Activated CD4-positive, alpha-beta T cell treated with anti-CD3 and anti-CD28 coated beads, Interleukin-2, amount 50 U/mL, for 24 hours (primary cell): ENCODE data around the gene NINL.
"Not testable (repeated sequence)": the region's sequence is repeated elsewhere in the genome, so short reads cannot be mapped to it uniquely, and the experiment has no call there.

Experiments
- DNase-seq, 2 donors: peaks; one replicate each; pipeline ENCODE4 v3.0.0-alpha.2; 2020; ENCODE audit warnings: low read depth in 1 of 2, low spot score in 1 of 2

NINL gene

DNA sequence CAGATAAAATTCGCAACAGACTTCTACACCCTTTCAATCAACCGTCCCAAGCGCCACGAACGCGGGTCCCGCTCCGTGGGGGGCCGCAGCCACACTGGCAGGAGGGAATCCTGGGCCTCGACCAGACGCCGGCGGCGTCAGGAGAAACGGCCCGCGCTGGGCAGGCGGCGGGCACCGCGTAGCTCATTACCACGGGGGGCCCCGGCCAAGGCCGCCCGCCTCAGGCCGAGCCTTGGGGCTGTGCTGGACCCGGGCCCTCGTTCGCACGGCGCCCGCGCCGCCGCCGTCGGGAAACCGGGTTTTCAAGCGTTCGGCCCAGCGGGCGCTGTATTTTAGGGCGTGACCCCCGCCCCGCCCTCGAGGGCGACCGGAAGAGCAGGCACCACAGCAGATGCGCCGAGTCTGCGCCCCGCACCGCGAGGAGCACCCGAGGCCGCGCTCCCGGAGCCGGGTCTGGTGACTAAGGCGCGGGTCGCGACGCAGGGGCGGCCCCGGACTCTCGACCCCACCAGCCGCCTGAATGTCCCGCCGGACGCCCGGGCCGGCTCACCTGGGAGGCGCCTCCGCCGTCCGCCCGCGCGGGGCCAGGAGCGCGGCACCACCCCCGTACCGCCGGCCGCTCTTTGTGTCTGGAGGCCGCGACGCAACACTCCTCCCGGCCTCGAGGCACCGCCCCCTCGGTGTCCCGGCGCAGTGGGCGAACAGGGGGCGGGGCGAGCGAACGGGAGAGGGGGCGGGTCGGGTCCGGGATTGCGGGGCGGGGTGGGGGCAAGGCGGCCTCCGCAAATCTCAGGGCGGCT, at the start of gene NINL:
Gene NINL (minus strand): TSS at position 627 of the 800 bp plus-strand sequence. CDS start 58,944 bp downstream, outside the sequence.
- DNase-seq: peak in 1 of 2 donors; percentile 6

DNA sequence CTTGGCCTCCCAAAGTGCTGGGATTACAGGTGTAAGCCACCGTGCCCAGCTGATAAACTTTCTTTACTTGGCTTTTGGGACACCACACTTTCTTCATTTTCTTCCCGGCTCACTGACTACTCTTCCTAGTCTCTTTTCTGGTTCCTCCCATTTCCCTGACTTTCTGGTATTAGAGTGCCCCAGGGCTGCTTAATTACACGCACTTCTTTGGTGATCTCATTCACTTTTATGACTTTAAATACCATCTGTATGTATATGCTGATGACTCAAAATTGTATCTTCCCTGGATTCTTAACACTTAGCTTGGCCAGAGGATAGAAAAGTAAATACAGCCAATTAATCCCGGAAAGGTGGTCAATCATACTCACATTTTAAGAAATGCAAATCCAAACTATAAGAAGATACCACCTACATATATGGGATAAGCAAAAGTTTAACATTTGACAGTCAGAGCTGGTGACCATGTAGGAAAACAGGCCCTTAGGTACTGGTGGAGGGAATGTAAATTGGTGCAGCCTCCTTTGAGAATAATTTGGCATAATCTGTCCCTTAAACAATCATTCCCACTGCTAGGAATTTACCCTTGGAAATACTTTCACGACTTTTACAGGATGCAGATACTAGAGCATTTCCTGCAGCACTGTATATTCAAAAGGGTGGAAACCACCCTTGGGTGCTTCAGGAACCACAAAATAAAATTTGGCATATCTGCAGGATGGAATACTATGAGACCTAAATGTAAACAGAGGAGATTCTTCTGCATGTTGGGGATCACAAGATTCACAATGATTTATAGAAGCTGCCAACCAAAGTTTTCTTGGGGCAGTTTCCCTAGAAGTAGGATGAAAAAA, 47.8 kb upstream of the NINL start:
- no peak for DNase-seq

DNA sequence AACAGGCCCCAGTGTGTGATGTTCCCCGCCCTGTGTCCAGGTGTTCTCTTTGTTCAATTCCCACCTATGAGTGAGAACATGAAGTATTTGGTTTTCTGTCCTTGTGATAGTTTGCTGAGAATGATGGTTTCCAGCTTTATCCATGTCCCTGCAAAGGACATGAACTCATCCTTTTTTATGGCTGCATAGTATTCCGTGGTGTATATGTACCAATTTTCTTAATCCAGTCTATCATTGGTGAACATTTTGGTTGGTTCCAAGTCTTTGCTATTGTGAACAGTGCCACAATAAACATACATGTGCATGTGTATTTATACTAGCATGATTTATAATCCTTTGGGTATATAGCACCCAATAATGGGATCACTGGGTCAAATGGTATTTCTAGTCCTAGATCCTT, 45.3 kb upstream of the NINL start:
- DNase-seq: not testable (repeated sequence)

DNA sequence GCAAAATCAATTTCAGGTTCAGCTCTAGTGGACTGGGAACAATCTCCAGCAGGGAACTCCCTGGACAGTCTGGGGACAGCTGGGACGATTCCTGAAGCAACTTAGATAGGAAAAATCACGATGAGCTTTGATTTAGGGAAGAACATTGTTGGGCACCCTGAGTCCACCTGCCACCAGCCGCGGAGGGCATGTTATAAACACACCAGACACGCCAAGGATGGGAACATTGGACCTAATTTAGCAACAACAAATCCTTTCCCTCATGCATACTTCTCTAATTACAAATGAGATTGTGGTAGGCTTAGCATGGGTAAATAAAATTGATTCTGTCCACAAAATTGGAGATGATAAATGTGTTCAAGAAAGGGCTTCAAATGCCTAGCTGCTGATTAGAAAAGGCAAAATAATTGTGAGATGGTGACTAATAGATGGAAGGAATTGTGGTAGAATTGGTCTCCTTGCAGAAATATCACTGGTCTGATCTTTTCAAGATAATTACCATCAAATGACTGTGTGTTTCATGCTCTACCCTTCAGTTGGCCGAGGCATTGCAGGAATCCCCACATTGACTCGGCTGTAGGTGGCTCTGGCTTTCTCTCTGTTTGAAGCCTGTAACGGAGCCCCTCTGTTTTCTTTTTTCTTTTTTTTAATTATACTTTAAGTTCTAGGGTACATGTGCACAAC, 44.6 kb upstream of the NINL start:
- no peak for DNase-seq

DNA sequence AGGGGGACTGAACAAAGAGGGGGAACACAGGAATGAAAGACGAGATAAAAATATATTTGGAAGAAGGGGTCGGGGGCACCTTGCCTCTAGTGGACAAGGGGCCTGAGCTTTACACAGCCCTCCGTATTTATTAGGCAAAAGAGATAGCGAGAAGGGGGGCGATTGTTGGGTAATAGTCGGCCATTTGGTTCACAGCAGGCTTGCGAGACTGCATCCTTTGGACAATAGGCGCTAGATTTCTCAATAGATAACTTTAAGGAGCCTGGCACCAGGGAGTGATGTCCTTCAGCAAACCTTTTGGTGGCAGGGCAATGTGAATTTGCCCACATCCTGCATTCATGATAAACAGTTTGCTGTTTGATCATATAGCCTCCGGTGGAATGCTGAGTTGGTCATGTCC, 41.4 kb upstream of the NINL start:
- DNase-seq: no peak

DNA sequence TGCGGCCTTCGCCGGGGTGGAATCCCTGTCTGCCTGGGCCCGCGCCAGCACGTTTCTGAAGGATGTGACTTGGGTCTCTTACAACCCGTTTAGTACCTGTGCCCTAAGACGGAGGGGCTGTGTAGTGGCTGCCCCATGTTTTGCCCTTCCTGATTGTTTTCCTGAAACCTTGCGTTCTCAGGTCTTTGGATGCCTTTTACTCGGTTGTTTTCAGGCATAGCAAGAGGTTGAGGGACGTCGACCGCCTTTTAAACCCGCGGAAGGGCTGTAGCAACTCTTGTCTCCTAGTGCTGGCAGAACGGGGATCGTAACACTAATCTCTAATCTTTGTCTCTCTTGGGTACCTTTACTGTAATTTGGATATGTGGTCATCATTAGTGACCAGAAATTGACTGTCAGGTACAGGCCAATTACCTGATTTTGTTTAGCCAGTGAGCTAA, 39.2 kb upstream of the NINL start:
- no peak for DNase-seq

DNA sequence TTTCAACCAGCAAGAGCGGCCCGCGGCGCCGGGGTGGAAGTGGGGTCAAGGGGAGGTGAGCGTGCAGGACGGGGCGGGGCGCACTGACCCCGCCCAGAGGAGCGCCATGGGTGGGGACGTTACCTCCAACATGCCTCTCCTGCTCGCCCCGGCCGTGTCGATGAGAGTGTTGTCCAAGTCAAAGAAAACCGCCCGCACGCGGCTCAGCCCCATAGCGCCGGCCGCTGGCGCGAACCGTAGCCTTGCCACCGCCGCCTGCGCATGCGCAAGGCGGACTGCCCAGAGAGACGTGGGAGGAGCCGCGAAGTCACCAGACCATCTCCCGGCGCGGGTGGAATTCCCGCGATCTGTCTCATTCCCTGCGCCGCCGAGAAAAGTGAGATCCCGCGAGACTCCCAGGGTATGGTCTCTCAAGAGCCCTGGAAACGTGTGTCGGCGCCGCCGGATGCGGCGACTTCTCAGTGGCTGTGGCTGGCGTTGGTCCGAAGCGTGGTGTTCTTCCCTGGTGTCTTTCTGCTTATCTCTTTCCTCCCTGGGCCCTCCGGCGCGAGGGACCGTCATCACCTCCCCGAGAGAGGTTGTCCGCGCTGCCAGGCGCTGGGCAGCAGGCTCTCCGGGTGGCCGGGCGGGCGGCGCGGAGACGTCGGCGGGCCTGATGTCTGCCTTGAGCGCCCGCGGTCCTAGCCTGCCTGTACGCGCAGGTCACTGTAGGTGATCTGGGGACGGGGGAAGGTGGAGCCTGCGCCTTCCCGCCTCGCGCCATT, 38.6 kb upstream of the NINL start, which contains the start of gene NANP:
Gene NANP (minus strand): TSS at position 279 of the 764 bp plus-strand sequence. CDS start 66 bp downstream, at position 213.
- peak; percentile 73 to 88 for DNase-seq

DNA sequence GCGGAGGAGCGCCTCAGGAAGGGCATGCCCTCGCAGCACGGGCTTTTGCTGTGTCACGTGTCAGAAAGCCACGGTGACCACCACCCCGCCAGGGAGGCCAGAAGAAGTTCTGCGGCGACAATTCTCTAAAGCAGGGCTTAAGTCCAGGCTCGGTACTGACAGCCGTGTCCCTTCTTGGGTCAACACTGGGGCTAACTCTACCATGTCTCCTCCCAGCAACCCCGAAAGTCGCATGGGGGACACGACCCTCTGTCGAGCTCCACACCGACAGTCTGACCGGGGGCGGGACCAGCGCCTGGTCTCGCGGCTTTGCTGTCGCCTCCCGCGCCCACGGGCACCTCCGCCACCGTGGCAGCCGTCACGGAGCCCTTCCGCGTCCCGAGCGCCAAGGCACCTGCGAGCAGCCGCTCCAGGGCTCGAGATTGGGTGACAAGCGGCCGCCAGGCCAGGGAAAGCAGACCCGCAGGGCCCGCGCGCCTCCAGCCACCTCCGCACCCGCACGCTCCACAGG, 37.9 kb upstream of the NINL start:
- peak; percentile 9 to 17 for DNase-seq

DNA sequence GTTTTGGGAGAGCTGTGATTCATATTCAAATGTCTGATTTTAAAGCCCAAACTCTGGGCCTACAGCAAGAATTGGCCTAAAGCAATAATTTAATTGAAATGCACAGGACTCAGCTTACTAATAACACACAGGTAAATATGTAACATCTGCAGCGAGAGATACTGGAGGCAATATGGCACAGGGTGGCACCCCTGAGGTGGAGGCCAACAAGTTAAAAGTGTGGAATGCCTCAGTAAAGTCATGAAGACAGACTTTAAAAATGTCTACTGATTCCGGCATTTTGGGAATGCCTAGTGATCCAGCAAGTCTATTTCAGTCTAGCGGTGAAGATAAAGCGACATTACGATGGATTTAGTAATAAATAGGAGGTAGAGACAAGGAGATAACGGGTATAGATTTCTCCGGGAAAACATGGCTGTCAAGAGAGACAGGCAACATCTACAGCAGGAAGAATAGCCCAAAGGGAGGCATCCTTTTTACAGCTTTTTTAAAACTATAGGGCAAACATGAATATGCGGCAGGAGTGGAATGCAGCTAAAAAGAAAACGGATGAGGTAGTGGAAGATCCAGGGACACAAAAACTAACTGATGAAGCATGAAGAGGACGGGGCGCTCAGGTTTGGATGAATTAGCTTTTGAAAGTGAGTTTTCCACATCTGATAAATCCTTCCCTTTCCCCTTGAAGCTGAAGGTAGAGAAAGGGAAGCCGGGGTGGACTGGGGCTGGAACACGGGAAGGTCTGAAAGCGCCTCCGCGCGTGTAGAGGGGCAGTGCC, 37.3 kb upstream of the NINL start:
- DNase-seq: no peak

DNA sequence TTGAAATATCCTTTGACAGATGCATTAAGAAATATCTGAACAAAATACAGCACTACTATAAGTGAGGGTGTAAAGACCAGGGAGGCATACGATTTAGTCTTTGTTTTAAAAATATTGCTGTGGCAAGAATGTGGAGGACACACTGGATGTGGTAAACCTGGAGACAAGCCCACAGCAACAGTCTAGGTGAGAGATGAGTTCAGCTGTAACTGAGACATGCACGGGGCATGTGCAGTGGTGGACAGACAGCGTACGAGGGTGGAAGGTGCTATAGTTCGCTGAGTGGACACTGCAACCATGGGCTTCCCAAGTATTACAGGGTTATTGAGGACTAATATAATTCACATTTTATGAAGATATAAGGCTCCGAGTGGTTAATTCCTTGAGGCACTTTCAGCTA, 36.7 kb upstream of the NINL start:
- DNase-seq: no peak

DNA sequence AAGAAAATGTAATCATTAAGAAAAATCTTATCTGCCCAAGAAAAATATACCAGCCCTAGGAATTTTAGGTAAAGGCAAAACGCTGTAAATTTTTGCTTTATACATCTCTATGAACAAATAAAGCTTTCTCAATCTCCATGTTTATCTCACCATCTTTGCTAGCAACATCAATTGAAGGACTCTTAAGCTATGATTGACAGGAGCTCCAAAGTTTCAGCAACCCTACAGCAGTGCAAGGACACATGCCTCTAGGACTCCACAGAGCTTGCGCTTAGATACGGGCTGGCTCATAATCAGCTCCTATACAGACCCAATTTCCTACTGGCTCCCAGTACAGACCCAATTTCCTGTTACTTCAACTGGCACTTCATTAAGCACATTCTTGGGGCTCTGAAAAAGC, 34.2 kb upstream of the NINL start:
- DNase-seq: no peak

DNA sequence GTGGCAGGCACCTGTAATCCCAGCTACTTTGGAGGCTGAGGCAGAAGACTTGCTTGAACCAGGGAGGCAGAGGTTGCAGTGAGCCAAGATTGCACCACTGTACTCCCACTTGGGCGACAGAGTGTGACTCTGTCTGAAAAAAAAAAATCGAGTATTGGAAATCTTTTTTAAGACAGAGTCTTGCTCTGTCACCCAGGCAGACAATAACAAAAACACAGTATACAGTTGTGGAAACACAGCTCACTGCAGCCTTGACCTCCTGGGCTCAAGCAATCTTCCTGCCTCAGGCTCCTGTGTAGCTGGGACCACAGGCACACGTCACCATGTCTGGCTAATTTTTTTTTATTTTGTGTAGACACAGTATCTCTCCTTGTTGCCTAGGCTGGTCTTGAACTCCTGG, 23.4 kb upstream of the NINL start:
- no peak for DNase-seq

DNA sequence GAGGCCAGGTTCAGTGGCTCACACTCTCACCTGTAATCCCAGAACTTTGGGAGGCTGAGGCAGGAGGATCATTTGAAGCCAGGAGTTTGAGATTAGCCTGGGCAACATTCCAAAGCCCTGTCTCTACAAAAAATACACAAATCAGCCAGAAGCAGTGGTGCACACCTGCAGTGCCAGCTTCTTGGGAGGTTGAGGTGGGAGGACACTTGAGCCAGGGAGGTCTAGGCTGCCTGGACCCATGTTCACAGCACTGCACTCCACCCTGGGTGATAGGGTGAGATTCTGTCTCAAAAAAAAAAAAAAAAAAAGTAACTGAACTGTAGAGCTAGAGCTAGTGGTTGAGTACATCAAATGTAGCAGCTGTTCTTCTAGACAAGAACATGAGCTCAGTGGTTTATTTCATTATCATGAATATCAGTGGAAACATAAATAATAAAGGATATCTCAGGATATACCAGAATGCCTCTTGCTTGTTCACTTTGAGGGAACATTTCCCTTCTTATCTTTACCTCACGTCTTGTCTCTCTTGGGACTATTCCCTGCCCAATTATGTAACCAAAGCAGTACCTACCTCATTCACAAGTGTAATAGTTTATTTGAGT, 20.9 kb upstream of the NINL start:
- DNase-seq: no peak

DNA sequence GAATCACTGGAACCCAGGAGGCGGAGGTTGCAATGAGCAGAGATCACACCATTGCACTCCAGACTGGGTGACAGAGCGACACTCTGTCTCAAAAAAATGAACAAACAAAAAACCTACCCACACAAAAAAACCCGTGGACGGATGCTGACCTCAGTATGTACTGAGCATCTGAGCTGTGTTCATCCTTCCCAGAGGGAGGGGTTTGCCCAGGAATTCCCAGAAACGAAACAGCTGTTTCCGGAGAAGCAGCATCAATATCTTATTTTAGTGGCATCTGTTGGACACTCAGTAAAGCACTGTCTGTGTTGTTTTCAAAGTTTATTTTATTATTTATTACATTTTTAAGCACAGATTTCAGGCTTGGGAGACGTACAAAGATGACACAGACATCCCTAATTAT, 19.8 kb upstream of the NINL start:
- DNase-seq: no peak

DNA sequence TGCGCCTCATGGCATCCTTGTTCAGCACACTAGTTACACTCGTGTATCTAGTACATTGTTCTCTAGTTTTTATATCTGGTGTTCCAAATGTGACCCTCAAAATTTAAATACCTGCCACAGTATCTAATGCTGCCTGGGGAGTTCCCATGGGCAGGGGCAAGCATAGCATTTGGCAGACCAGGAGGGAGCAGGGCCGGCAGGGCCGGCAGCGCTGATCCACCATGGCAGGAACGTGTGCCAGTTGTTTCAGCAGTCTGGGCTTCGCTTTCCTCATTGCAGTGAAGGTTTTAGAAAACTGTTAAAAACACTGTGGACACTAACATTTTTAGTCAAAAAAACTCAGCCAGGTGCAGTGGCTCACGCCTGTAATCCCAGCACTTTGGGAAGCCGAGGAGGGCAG, 19.3 kb upstream of the NINL start:
- no peak for DNase-seq

DNA sequence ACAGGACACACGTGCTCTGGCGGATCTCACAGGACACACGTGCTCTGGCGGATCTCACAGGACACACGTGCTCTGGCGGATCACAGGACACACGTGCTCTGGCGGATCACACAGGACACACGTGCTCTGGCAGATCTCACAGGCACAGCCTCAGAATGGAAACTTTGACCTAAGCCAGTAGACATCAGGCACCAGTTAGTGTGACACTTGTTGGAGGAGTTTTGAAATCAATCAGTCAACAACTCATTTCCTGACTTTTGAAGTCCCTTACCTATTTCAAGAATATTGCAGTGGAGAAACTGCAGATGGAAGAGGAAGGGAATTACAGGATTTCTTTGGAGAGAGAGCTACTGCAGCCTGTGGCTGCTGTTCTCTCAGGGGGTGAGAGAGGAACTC, 17.6 kb upstream of the NINL start:
- not testable (repeated sequence) for DNase-seq

DNA sequence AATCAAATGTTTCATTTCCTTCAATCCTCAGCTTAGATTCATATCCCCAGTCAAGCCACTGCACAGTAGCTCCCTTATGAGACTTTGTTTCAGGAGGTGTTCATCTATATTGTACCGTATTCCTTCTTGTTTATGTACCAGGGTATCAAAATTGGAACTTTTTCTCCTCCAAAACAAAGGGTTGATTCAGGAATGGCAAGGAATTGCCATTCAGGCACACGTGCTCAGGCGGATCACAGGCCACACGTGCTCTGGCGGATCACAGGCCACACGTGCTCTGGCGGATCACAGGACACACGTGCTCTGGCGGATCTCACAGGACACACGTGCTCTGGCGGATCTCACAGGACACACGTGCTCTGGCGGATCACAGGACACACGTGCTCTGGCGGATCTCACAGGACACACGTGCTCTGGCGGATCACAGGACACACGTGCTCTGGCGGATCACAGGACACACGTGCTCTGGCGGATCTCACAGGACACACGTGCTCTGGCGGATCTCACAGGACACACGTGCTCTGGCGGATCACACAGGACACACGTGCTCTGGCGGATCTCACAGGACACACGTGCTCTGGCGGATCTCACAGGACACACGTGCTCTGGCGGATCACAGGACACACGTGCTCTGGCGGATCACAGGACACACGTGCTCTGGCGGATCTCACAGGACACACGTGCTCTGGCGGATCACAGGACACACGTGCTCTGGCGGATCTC, 17.0 kb upstream of the NINL start:
- DNase-seq: not testable (repeated sequence)

DNA sequence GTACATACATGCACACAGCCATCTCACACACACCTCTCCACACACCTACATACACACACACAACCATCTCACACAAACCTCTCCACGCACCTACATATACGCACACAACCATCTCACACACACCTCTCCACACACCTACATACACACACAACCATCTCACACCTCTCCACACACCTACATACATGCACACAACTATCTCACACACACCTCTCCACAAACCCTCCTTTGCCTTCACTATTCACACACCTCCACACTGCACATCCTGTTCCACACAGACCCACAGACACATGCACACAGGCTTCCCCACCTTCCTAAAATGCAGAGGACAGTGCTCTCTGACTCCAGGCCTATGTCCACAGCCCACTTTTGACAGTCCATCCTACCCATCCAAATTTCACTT, 16.3 kb upstream of the NINL start:
- no peak for DNase-seq

DNA sequence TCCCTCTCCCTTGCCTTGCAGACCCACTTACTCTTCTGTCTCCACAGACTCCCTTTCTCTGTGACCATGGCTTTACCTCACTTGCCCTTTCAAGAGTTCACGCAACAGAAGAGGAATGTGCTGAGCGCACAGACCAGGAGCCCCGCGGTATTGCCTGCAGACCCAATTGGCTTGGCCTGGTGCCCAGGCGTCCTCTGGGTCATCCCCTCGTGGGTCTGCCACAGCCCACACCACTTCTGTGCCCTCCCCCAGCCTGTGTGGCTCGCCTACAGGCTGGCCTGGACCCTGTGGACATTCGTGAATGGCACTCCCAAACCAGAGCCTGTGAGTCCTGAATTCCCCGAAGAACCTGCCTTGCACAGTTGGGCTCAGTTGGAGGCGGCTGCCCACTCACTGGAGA, 15.3 kb upstream of the NINL start:
- no peak for DNase-seq
